IPS DF 4.7 (cell line): ENCODE measurements around the gene ZGPAT.
"Not testable (repeated sequence)": the region's sequence is repeated elsewhere in the genome, so short reads cannot be mapped to it uniquely, and the experiment has no call there.

ENCODE experiments used
- DNase-seq: peaks from one replicate; pipeline ENCODE4 v3.0.0-alpha.2; 2013; ENCODE audit warnings: low spot score; ENCODE audit errors: extremely low read depth

Gene ZGPAT

GRCh38 chr20:63765082-63765873 is 57.4 kb downstream of the ZGPAT start:
- DNase-seq = no peak

GRCh38 chr20:63765902-63766301 is 58.1 kb downstream of the ZGPAT start:
- no peak for DNase-seq

- no peak for DNase-seq
Observed at GRCh38 chr20:63766695-63767426, 59.0 kb downstream of the ZGPAT start.

- DNase-seq = no peak
Observed at GRCh38 chr20:63767456-63767855, 59.6 kb downstream of the ZGPAT start.

- no peak for DNase-seq
Observed at GRCh38 chr20:63767886-63768285, 60.0 kb downstream of the ZGPAT start.

GRCh38 chr20:63768591-63769515 is 61.0 kb downstream of the ZGPAT start:
- DNase-seq = no peak

GRCh38 chr20:63769891-63770474 is 62.1 kb downstream of the ZGPAT start:
- no peak for DNase-seq

GRCh38 chr20:63771046-63771707 is 63.3 kb downstream of the ZGPAT start:
- DNase-seq = no peak

- no peak for DNase-seq
Observed at GRCh38 chr20:63772781-63773518, 65.1 kb downstream of the ZGPAT start.

GRCh38 chr20:63773571-63774241 is 65.9 kb downstream of the ZGPAT start:
- DNase-seq = no peak

GRCh38 chr20:63774306-63774705 is 66.5 kb downstream of the ZGPAT start:
- DNase-seq = no peak

- DNase-seq = no peak
Observed at GRCh38 chr20:63775096-63775978, 67.5 kb downstream of the ZGPAT start.

GRCh38 chr20:63776875-63777274 is 69.0 kb downstream of the ZGPAT start:
- not testable (repeated sequence) for DNase-seq

GRCh38 chr20:63777614-63778013 is 69.8 kb downstream of the ZGPAT start:
- DNase-seq = no peak

- DNase-seq = no peak
Observed at GRCh38 chr20:63778034-63778752, 70.4 kb downstream of the ZGPAT start.

GRCh38 chr20:63778857-63779256 is 71.0 kb downstream of the ZGPAT start:
- peak; percentile 5 for DNase-seq

- DNase-seq = no peak
Observed at GRCh38 chr20:63781181-63781580, 73.3 kb downstream of the ZGPAT start.

GRCh38 chr20:63782051-63782471 is 74.2 kb downstream of the ZGPAT start:
- DNase-seq = no peak
